NCI-H1105 treated with DMSO at 0.1 percent for 48 hours (cell line): ENCODE data around the gene ANAPC2.

Source experiments
- DNase-seq: peaks from one replicate; lab custom pipeline; 2025; lab: John Stamatoyannopoulos, UW

Gene ANAPC2

DNA sequence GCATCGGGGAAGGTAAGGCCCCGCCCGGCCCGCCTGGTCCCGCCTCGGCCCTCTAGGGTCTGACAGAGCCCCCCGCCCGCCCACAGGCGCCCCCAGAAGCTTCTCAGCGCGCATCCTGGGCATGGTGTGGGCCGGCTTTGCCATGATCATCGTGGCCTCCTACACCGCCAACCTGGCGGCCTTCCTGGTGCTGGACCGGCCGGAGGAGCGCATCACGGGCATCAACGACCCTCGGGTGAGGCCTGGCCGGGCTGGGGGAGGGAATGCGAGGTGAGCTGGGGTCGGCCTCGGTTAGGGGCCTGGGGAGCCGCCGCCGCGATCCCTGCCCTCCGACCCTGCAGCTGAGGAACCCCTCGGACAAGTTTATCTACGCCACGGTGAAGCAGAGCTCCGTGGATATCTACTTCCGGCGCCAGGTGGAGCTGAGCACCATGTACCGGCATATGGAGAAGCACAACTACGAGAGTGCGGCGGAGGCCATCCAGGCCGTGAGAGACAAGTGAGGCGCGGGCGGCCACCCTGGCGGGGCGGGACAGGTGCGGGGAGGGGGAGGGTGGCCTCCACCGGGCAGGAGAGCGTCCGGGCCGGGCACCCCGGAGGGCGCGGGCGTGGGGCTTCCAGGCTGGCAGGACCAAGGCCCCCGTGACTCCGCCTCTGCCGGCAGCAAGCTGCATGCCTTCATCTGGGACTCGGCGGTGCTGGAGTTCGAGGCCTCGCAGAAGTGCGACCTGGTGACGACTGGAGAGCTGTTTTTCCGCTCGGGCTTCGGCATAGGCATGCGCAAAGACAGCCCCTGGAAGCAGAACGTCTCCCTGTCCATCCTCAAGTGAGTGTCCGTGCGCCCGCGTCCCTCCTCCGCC is 25.6 kb downstream of the ANAPC2 start:
- DNase-seq: peak; percentile 25

DNA sequence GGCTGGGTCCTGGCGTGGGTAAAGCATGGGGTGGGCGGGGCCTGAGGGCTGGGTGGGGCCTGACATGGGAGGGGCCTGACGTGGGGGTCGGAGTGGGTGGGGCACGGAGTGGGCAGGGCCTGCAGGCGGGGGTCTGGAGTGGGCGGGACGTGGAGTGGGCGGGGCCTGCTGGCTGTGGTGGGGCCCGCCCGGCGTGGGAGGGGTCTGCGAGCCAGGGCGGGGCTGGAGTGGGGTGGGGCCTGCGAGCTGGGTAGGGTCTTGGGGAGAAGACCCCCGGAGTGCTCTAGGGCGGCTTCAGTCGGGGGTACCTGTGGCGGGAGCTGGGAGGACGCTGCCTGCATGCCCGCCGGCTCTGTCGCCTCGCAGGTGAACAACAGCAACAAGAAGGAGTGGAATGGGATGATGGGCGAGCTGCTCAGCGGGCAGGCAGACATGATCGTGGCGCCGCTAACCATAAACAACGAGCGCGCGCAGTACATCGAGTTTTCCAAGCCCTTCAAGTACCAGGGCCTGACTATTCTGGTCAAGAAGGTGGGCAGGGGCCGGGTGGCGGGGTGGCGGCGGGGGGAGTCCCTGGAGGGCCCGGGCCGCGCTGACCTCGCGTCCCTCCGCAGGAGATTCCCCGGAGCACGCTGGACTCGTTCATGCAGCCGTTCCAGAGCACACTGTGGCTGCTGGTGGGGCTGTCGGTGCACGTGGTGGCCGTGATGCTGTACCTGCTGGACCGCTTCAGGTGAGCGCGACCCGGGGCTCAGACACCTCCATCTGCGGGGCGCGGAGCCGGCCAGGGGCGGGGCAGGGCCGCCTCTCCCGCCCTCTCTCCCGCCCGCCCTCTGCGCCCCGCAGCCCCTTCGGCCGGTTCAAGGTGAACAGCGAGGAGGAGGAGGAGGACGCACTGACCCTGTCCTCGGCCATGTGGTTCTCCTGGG is 26.5 kb downstream of the ANAPC2 start:
- DNase-seq: no peak

DNA sequence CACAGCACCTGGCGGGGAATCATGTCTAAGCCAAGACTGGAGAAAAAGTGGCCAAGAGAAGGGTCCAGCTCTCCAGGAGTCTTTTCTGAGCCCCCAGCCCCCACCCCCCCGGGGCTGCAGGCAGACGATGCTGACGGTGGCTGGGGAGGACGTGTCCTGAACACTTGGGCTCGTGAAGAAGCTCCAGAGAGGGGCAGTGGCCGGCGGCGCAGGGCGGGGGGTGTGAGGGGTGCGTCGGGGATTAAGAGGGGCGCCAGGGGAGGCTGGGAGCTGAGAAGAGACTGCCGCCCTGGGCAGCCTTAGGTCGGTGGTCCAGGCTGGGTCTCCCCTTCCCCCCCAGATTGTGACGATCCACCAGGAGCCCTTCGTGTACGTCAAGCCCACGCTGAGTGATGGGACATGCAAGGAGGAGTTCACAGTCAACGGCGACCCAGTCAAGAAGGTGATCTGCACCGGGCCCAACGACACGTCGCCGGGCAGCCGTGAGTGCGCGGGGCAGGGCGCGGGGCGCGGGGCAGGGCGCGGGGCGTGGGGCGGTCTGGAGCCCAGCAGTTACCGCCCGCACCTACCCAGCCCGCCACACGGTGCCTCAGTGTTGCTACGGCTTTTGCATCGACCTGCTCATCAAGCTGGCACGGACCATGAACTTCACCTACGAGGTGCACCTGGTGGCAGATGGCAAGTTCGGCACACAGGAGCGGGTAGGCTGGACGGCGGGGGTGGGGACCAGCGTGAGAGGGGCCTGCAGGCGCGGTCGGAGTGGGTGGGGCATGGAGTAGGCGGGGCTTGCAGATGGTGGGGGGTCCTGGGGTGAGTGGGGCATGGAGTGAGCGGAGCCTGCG is 27.4 kb downstream of the ANAPC2 start:
- DNase-seq: peak; percentile 65

DNA sequence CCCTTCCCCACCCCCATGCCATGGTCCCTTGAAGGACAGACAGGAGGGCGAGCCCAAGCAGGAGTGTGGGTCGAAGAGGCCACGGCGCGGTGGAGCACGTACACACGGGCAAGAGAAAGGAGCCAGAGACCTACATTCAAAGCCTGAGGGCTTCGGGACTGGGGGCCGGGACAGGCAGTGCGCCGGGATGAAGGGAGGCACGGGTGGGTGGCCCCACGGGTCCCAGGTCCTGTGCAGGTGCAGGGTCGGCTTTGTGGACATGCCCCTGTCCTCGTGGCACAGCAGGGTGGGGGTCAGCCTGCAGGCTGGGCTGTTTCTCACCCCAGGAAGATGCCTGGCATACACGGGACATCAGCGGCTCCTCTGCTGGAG is 28.3 kb downstream of the ANAPC2 start:
- no peak for DNase-seq

DNA sequence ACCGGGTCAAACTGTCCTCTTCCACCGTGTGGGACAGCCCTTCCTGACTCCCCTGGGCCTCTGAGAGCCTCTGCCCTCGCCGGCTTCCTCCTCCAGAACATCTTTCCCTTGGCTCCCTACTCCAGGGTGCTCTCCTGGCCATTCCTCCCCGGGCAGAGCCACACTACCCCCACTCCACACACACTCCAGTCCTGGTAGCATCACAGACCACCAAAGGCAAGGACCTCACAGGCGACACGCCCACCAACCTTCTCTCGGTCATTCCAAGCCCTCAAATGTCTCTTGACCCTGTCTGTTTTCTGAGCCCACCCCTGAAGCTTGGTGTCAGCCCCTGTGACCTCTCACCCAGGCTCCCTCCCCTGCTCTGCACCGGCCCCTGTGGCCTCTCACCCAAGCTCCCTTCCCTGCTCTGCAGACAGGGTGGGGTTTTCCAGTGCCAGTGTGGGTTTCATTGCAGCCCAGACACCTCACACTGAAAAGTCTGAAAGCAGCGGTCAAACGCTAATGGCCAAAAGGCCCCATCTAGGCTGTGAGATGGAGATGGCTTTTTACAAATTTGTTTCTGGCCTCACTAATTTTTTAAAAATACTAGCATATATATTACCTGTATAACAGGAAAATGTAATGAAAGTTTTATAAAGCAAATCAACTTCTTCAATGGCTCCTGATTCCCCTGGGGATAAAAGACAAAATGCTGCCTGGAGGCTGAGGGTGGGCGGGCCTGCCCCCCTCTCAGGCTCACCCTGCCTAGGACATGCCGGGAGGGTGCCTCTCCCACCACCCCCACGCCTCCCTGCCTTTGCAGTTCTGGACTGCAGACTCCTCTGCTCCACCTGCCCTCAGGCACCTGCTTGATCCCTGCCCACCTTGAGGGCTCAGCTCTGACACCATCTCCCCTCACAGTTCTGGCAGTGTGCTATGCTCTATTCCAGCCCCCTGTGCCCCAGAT is 29.0 kb downstream of the ANAPC2 start:
- DNase-seq: no peak

DNA sequence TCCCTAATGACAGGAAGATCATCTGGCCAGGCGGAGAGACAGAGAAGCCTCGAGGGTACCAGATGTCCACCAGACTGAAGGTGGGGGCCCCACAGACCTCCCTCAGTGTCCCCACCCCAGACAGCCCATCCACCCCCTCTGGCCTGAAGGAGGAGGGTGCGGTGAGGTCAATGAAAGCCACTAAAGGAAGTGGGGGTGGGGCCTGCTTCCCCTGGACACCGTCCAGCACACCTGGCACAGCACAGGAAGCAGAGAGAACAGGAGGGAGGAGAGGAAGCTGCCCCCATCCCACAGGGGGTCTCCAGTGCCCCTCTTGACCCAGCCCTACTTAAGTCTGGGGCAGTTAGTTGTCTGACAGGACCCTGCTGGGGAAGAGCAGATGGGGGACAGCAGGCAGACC is 29.7 kb downstream of the ANAPC2 start:
- no peak for DNase-seq

DNA sequence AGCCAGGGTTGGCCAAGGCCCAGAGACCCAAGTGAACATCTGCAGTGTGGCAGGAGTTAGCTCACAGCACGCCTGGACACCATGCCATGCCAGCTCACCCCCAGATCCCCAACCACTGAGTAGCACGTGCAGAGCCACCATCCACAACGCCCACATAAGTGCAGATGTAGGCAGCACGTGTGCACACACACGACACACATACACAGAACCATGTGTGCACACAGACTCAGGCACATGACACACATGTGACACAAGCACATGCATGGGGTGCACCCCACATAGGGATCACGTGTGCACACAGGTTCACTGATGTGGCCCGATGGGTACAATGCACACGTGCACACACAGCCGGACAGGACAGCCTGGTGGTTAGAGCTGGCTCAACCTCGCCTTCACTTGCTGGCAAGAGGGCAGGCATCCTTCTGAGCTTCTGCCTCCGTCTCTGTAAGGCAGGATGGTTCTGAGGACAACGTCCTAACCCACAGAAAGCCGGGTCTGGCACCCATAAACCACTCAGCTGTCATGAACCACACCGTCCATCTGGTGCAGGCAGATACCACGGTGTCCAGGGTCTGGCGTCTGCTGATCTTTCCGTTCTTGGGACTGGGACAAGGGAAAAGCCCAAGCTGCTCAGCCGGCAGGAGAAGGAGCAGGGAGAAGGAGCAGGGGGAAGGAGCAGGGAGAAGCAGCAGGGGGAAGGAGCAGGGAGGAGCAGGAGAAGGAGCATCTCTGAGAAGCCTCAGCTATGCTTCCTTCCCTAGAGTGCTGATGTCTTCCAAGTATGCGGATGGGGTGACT is 30.5 kb downstream of the ANAPC2 start:
- no peak for DNase-seq

DNA sequence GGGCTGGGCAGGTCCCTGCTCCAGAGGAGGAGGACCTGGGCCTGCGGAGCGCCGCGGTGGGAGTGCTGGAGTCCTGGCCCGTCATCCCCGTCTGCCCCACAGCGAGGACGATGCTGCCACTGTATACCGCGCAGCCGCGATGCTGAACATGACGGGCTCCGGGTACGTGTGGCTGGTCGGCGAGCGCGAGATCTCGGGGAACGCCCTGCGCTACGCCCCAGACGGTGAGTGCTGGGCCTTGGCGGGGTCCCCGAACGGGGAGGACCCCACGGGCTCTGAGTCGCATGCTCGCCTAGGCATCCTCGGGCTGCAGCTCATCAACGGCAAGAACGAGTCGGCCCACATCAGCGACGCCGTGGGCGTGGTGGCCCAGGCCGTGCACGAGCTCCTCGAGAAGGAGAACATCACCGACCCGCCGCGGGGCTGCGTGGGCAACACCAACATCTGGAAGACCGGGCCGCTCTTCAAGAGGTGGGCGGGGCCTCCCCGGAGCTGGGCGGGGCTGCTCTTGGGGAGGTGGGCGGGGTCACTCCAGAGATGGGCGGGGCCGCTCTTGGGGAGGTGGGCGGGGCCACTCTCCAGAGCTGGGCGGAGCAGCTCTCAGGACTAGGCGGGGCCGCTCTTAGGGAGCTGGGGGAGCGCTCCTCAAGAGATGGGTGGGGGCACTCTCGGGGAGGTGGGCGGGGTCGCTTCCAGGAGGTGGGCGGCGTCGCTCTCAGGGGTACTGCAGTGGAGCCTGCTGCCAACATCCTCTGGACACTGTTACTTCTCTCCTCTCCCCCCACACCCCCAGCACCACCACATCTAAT is 31.6 kb downstream of the ANAPC2 start:
- no peak for DNase-seq

DNA sequence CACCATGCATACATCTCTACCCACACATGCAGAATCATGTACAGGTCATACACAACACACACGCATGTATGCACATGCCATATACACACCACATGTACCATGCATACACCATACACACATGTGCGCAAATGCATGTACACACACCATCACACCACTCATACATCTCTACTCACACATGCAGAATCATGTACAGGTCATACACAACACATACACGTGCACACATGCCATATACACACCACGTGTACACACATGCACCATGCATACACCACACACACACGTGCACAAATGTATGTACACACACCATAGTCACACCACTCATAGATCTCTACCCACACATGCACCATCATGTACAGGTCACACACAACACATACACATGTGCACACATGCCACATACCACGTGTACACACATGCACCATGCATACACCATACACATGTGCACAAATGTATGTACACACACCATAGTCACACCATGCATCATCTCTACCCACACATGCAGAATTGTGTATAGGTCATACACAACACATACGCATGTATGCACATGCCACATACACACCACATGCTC is 35.4 kb downstream of the ANAPC2 start:
- no peak for DNase-seq

DNA sequence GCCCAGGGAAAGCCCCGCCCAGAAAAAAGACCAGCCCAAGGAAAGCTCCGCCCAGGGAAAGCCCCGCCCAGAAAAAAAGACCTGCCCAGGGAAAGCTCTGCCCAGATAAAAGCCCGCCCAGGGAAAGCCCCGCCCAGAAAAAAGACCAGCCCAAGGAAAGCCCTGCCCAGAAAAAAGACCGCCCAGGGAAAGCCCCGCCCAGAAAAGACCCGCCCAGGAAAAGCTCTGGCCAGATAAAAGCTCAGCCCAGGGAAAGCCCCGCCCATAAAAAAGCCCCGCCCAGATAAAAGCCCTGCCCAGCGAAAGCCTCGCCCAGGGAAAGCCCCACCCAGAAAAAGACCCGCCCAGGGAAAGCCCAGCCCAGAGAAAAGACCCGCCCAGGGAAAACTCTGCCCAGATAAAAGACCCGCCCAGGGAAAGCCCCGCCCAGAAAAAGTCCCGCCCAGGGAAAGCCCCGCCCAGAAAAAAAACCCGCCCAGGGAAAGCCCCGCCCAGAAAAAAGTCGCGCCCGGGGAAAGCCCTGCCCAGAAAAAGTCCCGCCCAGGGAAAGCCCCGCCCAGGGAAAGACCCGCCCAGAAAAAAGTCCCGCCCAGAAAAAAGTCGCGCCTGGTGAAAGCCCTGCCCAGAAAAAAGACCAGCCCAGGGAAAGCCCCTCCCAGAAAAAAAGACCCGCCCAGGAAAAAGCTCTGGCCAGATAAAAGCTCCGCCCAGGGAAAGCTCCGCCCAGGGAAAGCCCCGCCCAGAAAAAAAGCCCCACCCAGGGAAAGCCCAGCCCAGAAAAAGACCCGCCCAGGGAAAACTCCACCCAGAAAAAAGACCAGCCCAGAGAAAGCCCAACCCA is 37.5 kb downstream of the ANAPC2 start:
- DNase-seq: no peak

DNA sequence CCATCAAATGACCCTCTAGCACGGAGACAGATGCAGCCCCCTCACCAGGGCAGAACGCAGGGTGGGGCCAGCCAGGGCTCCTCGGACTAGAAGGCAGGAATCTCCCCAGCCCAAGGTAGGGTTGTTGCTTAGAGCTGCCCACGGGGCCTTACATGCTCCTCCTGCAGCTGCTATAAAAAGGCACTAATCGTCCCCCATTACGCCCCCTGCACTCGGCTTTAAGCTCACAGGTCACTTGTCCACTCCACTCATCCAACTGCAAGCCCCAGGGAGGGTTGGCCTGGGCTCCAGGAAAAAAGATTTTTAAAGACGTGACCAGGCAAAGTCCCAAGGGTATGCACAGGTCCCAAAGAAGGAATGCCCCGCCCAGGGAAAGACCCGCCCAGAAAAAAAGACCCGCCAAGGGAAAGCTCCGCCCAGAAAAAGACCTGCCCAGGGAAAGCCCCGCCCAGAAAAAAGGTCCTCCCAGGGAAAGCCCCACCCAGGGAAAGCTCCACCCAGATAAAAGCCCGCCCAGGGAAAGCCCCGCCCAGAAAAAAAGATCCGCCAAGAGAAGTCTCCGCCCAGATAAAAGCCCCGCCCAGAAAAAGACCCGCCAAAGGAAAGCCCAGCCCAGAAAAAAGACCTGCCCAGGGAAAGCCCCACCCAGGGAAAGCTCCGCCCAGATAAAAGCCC is 38.3 kb downstream of the ANAPC2 start:
- no peak for DNase-seq

DNA sequence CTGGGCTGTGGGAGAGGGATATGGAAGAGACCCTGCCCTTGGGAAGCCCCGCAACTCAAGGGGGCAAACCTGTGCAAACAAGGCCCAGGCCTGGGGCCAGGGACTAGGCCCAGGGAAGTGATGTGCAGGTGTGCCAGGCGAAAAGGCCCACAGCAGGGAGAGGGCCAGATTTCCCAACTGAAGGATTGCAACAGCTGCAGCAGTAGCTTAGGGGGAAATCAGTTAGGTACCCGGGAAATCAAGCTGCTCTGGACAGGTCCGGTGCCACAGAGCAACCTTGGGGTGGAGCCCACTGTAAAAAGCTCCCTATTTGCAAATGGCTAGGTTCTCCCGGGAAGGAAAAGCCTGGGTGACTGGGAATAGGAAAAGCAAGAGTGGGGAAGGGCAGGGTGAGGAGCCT is 39.0 kb downstream of the ANAPC2 start:
- DNase-seq: no peak

DNA sequence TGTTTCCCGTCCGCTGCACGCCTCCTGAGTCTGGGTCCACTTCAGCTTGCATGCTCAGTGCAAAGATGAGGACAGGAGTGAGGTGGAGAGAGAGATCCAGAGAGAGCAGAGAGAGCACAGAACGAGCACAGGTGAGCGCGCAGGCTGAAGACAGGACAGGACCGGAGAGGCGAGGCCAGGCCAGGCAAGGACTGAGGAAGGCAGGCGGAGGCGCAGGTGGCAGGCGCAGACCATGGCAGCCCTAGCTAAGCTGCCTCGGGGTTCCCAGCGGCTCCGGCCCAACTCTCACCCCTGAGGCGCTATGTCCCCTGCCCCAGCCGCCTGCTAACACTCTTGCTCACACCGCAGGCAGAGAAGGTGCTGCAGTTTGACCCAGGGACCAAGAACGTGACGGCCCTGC is 39.7 kb downstream of the ANAPC2 start:
- DNase-seq: no peak

DNA sequence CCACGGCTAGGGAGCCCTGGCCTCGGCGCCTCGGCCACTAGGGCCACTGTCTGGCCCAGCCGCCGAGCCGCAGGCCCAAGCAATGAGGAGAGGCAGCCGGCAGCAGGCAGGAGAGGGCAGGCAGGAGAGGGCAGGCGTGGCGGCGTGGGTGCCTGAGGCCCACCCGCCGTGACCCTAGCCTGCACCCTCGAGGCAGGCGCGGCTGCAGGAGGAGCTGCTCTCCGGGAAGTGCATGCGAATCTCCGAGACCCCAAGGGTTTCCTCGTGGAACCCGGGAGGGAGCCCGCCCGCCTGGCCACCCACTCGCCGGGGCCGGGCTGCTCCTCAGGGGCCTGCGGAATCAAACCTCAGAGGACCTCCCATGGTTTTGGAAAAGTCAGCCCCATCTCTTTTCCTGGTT is 40.1 kb downstream of the ANAPC2 start:
- no peak for DNase-seq

DNA sequence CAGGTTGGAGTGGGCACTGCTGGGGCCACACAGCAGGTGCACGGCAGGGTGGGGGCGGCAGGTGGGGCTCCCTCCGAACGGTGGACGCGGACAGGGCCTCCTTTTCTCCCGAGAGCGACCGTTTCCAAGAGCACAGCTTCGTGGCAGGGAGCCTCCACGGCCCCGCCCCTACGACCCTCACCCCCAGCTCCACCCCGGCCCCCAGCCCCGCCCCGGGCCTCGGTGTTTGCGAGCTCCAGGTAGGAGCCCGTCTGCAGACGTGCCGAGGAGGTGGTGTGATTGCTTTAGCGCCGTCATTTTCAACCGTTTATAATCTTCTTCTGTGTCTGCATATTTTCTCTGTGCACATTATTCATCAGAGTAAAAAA is 40.6 kb downstream of the ANAPC2 start:
- no peak for DNase-seq

DNA sequence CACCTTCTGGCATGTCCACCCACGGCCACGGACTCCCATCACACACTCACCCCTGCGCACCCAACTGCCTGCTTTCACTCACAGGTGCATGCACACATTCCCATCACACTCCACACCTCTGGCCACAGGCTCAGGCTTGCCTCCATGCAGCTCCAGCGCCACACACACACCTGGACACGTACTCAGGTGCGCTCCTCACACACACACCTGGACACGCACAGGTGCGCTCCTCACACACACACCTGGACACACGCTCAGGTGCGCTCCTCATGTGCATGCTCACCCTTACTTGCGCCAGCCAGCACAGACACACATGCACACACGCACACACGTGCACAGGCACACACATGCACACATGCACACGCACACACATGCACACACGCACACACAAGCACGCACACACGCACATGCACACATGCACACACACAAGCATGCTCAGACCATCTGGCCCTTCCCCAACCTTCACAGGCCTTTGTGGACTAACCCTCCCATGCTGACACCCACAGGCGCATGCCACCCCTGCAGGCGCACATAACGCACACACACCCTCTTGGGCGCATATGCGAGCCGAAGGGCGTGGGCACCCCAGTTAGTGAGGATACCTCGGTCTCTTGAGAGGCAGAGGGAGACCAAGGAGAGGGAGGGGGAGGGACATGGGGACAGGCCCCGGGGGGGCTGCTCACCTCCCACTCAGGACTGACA is 41.1 kb downstream of the ANAPC2 start:
- no peak for DNase-seq

DNA sequence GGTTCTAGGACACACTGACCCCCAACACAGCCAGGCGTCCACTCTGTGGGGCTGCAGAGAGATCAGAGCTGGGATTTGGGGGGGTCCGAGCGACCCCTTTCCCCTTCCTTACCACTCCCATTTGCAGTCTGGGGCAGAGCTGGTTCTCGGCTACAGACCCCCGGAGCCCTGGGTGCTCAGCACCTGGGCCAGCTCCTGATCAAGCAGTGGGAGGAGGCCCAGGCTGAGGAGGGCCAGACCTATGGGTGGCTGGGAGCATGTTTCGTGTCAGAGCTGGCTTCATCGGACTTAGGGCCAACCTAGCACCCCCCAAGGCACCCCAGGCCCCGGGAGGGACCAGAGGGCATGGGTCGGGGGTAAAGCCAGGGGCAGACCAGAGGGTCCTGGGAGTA is 41.8 kb downstream of the ANAPC2 start:
- DNase-seq: no peak
